Smooth muscle cell (in vitro differentiated cells): Measurements from ENCODE around the gene STXBP6. TPM values are rescaled to one million over a fixed set of nuclear protein-coding genes. Genes with fewer than 3 reads are reported as not detected.

Source experiments
- DNase-seq: peaks from one replicate; lab custom pipeline; 2025; ENCODE audit not compliant: unreplicated experiment; lab: John Stamatoyannopoulos, UW
- H2AFZ ChIP-seq: fragments of 200-600 bp; sonication (generic); 2 replicates; pipeline ENCODE4 v1.6.0; 2016; ENCODE audit warnings: antibody characterized with exemption, low read depth, mild to moderate bottlenecking
- H3F3A ChIP-seq: fragments of 200-600 bp; sonication (generic); 2 replicates; pipeline ENCODE4 v1.6.0; 2017; ENCODE audit warnings: antibody characterized with exemption, low read depth
- H3K27ac ChIP-seq: fragments of 200-600 bp; sonication (generic); 2 replicates; pipeline ENCODE4 v1.5.1; 2016; ENCODE audit warnings: low read depth, mild to moderate bottlenecking
- H3K27me3 ChIP-seq: fragments of 200-600 bp; sonication (generic); 2 replicates; pipeline ENCODE4 v1.6.1; 2016; ENCODE audit warnings: low read depth, mild to moderate bottlenecking
- H3K36me3 ChIP-seq: fragments of 200-600 bp; sonication (generic); 2 replicates; pipeline ENCODE4 v1.5.1; 2016; ENCODE audit warnings: low read depth
- H3K4me1 ChIP-seq: fragments of 200-600 bp; sonication (generic); 2 replicates; pipeline ENCODE4 v1.5.1; 2016; ENCODE audit warnings: low read depth
- H3K4me2 ChIP-seq: fragments of 200-600 bp; sonication (generic); 2 replicates; pipeline ENCODE4 v1.6.0; 2016; ENCODE audit warnings: mild to moderate bottlenecking
- H3K4me3 ChIP-seq: fragments of 200-600 bp; sonication (generic); 2 replicates; pipeline ENCODE4 v1.5.1; 2016; ENCODE audit warnings: mild to moderate bottlenecking
- H3K79me2 ChIP-seq: fragments of 200-600 bp; sonication (generic); 2 replicates; pipeline ENCODE4 v1.6.0; 2016; ENCODE audit warnings: low read depth, mild to moderate bottlenecking
- H3K9ac ChIP-seq: fragments of 200-600 bp; sonication (generic); 2 replicates; pipeline ENCODE4 v1.6.0; 2016; ENCODE audit warnings: low read depth
- H3K9me3 ChIP-seq: fragments of 200-600 bp; sonication (generic); replicated peaks from 2 replicates; pipeline ENCODE4 v1.5.1; 2016; ENCODE audit warnings: low read depth
- H4K20me1 ChIP-seq: fragments of 200-600 bp; sonication (generic); 2 replicates; pipeline ENCODE4 v1.6.0; 2016; ENCODE audit warnings: low read depth
- CTCF ChIP-seq: fragments of 200-600 bp; sonication (generic); IDR thresholded peaks from 2 replicates; pipeline ENCODE4 v1.5.1; 2017; ENCODE audit warnings: borderline replicate concordance, mild to moderate bottlenecking, antibody characterized with exemption; ENCODE audit not compliant: insufficient read depth, poor library complexity, severe bottlenecking
- WGBS: methylation state at CpG from one replicate; pipeline ENCODE4 v1.1.7; 2016; ENCODE audit warnings: low lambda C conversion rate; 5-methylcytosine and 5-hydroxymethylcytosine counted together
- polyA plus RNA-seq: library from polyadenylated mRNA; unstranded; fragments of >200 nt; fragmentation: Nextera tagmentation; extraction: Ambion mirVana; gene quantifications from 2 replicates; pipeline ENCODE4 v1.2.1, GENCODE V29; 2016
- total RNA-seq: library from RNA; depleted of rRNA; stranded (reverse); fragments of >200 nt; gene quantifications from 2 replicates; pipeline ENCODE4 v1.2.3, GENCODE V29; 2014

The STXBP6 gene
- total and polyA plus RNA-seq, 2 experiments from 2014 or later = 144 to 170 TPM

GRCh38 chr14:24802236-24802635 is 247.7 kb downstream of the STXBP6 start:
- Histone ChIP-seq H3K4me3 (no peak overlapping the region), H3K79me2 (no peaks in the 10 kb centered on the region), H2AFZ (no peak overlapping the region), H3K4me1 (no peaks in the 10 kb centered on the region), H3F3A (no peaks in the 10 kb centered on the region), H3K27me3 (no peaks in the 10 kb centered on the region), H3K9ac (no peak overlapping the region), H3K9me3 (no peaks in the 10 kb centered on the region), H3K27ac (no peak overlapping the region), H3K4me2 (no peak overlapping the region), H3K36me3 (no peaks in the 10 kb centered on the region), H4K20me1 (no peaks in the 10 kb centered on the region)
- no peak for TF ChIP-seq CTCF
- WGBS = 68% methylated on average over 5 of the region's 5 CpGs
- DNase-seq = no peak

GRCh38 chr14:24801024-24801423 is 248.9 kb downstream of the STXBP6 start:
- WGBS = 100% methylated on average over 1 of the region's 1 CpG
- no peaks in the 10 kb centered on the region for H3K4me1 ChIP-seq
- no peak overlapping the region for H3K9ac ChIP-seq
- no peaks in the 10 kb centered on the region for H3K27me3 ChIP-seq
- no peaks in the 10 kb centered on the region for H3K36me3 ChIP-seq
- H2AFZ ChIP-seq = no peak overlapping the region
- H3F3A ChIP-seq = no peaks in the 10 kb centered on the region
- H3K4me3 ChIP-seq = no peak overlapping the region
- DNase-seq = no peak
- H3K79me2 ChIP-seq = no peaks in the 10 kb centered on the region
- no peaks in the 10 kb centered on the region for H3K9me3 ChIP-seq
- no peaks in the 10 kb centered on the region for H4K20me1 ChIP-seq
- H3K27ac ChIP-seq = no peak overlapping the region
- no peak for TF ChIP-seq CTCF
- H3K4me2 ChIP-seq = no peak overlapping the region

- no peak overlapping the region for H3K9ac ChIP-seq
- no peak overlapping the region for H3K4me2 ChIP-seq
- no peaks in the 10 kb centered on the region for H3K4me1 ChIP-seq
- H2AFZ ChIP-seq = no peak overlapping the region
- no peak overlapping the region for H3K4me3 ChIP-seq
- no peaks in the 10 kb centered on the region for H3K9me3 ChIP-seq
- no peaks in the 10 kb centered on the region for H3F3A ChIP-seq
- H3K36me3 ChIP-seq = no peaks in the 10 kb centered on the region
- H3K79me2 ChIP-seq = no peaks in the 10 kb centered on the region
- H3K27ac ChIP-seq = no peak overlapping the region
- TF ChIP-seq CTCF = no peak
- no peaks in the 10 kb centered on the region for H3K27me3 ChIP-seq
- no peaks in the 10 kb centered on the region for H4K20me1 ChIP-seq
- 77% methylated on average over 6 of the region's 6 CpGs for WGBS
- no peak for DNase-seq
Measured at GRCh38 chr14:24798911-24799462, 251.0 kb downstream of the STXBP6 start.

- WGBS = 88% methylated on average over 5 of the region's 5 CpGs
- Histone ChIP-seq H3K9me3 (no peaks in the 10 kb centered on the region), H3K79me2 (no peaks in the 10 kb centered on the region), H3K27me3 (no peaks in the 10 kb centered on the region), H4K20me1 (no peaks in the 10 kb centered on the region), H3K27ac (no peak overlapping the region), H3K4me3 (no peak overlapping the region), H2AFZ (no peak overlapping the region), H3F3A (no peaks in the 10 kb centered on the region), H3K9ac (no peak overlapping the region), H3K36me3 (no peaks in the 10 kb centered on the region), H3K4me1 (no peaks in the 10 kb centered on the region), H3K4me2 (no peak overlapping the region)
- TF ChIP-seq CTCF = no peak
- DNase-seq = no peak
Measured at GRCh38 chr14:24795406-24795805, 254.5 kb downstream of the STXBP6 start.
